ENCODE data around the gene ISLR.
A peak's percentile ranks its signal among the peaks of the same experiment; 100 is the strongest.

The ISLR gene

GRCh38 chr15:74173380-74174218 is at the start of gene ISLR:
Gene ISLR (plus strand): TSS chr15:74173710. CDS start chr15:74174859, 1,149 bp downstream.
- DNase-seq: no peak

- DNase-seq: no peak
These were observed 49.3 kb upstream of the ISLR start for GRCh38 chr15:74124196-74124595.

- no peak for DNase-seq
These were observed 48.8 kb upstream of the ISLR start for GRCh38 chr15:74124759-74125158.

- DNase-seq: peak; percentile 64
These were observed 46.1 kb upstream of the ISLR start for GRCh38 chr15:74127255-74127953.

- DNase-seq: no peak
These were observed 45.3 kb upstream of the ISLR start for GRCh38 chr15:74127954-74128784.

GRCh38 chr15:74128785-74129585 is 44.5 kb upstream of the ISLR start:
- DNase-seq: no peak

- no peak for DNase-seq
These were observed 43.8 kb upstream of the ISLR start for GRCh38 chr15:74129586-74130154.

- DNase-seq: no peak
These were observed 43.2 kb upstream of the ISLR start, which contains the start of gene ISLR2 for GRCh38 chr15:74130155-74130848. Gene ISLR2 (plus strand): TSS chr15:74130586. CDS start chr15:74132755, 2,169 bp downstream.

GRCh38 chr15:74130849-74131627 is 42.5 kb upstream of the ISLR start:
- DNase-seq: no peak

GRCh38 chr15:74131628-74132413 is 41.7 kb upstream of the ISLR start:
- no peak for DNase-seq

- DNase-seq: no peak
These were observed 40.5 kb upstream of the ISLR start for GRCh38 chr15:74132681-74133651.

GRCh38 chr15:74133694-74134386 is 39.7 kb upstream of the ISLR start:
- DNase-seq: no peak

- DNase-seq: no peak
These were observed 39.0 kb upstream of the ISLR start for GRCh38 chr15:74134387-74135027.

- no peak for DNase-seq
These were observed 38.4 kb upstream of the ISLR start for GRCh38 chr15:74135041-74135565.

- DNase-seq: peak; percentile 27
These were observed 37.0 kb upstream of the ISLR start for GRCh38 chr15:74136540-74136813.

- DNase-seq: no peak
These were observed 36.5 kb upstream of the ISLR start for GRCh38 chr15:74136814-74137536.

- DNase-seq: no peak
These were observed 36.0 kb upstream of the ISLR start for GRCh38 chr15:74137537-74137894.
